Cardiac fibroblast (primary cell): Measurements from ENCODE around the gene FBH1.

Experiments
- DNase-seq, 2 donors: peaks; one replicate each; pipeline versions ENCODE4 v3.0.0 to v3.0.0-alpha.2; 2010; ENCODE audit warnings: low read depth in 2 of 2
- H3K4me3 ChIP-seq, 2 donors: replicated peaks in 1 of 2; 1 replicate in 1 of 2; 2 replicates in 1 of 2; pipeline ENCODE4 v1.5.1; 2011; ENCODE audit warnings: low read depth in 2 of 2, low read length in 2 of 2, mild to moderate bottlenecking in 2 of 2, moderate library complexity in 1 of 2
- TF ChIP-seq, protein P1 (sequence below): IDR thresholded peaks from one replicate; pipeline ENCODE4 v1.5.1; 2011; ENCODE audit warnings: low read depth, mild to moderate bottlenecking, low read length, inconsistent platforms

Gene FBH1

DNA sequence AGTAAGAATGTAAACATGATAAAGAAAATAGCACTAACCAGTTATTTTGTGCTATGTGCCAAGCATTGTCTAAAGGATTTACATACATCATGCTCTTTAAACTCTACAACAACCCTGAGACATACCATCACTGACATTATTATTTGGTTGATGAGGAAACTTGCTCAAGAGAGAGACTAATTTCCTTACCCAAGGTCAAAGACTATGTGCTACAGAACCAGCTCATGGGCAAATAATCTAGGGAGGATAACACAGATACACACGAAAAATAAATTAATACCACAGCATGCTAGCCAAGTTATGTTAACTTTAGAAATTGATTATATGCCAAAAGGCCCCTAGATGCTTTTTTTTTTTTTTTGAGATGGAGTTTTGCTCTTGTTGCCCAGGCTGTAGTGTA, 3.0 kb upstream of the FBH1 start:
- H3K4me3 ChIP-seq = no peak overlapping the region
- TF ChIP-seq, protein P1, sequence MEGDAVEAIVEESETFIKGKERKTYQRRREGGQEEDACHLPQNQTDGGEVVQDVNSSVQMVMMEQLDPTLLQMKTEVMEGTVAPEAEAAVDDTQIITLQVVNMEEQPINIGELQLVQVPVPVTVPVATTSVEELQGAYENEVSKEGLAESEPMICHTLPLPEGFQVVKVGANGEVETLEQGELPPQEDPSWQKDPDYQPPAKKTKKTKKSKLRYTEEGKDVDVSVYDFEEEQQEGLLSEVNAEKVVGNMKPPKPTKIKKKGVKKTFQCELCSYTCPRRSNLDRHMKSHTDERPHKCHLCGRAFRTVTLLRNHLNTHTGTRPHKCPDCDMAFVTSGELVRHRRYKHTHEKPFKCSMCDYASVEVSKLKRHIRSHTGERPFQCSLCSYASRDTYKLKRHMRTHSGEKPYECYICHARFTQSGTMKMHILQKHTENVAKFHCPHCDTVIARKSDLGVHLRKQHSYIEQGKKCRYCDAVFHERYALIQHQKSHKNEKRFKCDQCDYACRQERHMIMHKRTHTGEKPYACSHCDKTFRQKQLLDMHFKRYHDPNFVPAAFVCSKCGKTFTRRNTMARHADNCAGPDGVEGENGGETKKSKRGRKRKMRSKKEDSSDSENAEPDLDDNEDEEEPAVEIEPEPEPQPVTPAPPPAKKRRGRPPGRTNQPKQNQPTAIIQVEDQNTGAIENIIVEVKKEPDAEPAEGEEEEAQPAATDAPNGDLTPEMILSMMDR = no peak
- DNase-seq = no peak

DNA sequence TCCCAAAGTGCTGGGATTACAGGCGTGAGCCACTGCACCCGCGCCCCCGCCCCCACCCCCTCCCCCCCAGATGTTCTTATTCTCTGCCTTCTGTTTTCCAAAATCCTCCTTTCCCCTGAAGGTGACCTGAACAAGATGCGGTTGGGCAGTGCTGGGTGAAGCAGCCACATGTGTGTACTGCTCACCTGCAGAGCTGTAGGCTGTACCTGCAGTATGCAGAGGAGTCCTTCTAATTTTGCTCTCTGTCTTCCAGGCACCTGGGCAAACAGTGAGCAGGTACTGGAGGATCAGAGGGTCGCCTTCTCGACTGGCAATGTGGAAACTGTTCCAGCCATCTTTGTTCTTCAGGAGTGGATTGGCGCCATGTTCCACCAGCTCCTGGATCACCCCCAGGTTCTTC, 2.4 kb upstream of the FBH1 start:
- TF ChIP-seq, protein P1 = no peak
- no peak overlapping the region for H3K4me3 ChIP-seq
- DNase-seq = no peak

DNA sequence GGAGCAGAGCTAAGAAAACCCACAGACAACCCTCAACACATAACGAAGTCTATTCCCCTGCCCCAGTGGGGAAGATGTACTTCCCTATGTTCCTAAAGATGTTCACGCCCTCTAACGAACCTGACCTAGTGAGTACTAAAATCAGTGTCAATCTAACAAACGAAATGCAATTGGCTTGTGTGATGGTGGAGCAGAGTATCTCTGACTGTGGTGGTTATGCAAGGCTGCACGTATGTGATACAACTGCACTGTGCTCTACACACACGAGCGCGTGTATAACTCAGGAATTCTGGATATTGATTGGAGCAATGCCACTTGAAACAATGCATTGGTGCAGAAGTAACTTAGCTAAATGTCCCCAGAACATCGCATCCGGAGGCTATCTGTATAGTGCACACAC, 1.7 kb upstream of the FBH1 start:
- TF ChIP-seq, protein P1 = no peak
- DNase-seq = peak; percentile 44 to 52
- H3K4me3 ChIP-seq = peak overlapping the region; percentile 71 to 75

DNA sequence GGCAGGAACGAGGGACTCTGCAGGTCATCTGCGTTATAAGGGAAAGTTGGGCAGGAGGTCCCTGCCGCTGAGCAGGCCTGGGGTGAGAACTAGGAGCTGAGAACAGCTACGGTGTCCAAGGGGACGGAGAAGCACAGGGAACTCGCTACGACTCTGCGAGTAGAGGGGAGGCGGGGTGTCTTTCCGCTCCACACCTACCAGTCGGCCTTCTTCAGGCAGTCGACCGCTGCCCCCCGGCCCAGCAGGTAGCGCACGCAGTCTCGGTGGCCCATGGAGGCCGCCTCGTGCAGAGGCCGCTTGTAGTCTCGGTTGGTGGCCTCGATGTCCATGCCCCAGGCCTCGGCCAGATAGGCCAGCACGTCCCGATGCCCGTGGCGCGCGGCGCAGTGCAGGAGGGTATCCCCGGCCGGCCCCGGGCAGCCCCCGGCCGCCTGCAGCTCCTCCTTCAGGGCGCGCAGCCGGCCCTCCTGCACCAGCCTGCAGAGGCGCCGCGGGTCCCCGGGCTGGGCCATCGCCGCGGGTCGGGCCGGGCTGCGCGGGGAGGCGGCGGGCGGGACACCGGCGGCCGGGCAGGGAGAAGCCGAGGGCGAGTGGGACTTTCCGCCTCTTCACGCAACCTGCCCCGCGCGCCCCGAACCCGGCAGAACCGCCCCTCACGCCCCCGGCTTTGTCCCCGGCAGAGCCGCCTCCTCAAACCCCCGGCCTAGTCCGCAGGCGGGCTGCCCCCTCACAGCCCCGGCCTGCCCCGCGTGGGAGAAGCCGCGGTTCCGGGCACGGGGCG, 1.0 kb upstream of the FBH1 start:
- peak overlapping the region; percentile 75 to 78 for H3K4me3 ChIP-seq
- DNase-seq = peak in 1 of 2 donors; percentile 10
- TF ChIP-seq, protein P1 = no peak

DNA sequence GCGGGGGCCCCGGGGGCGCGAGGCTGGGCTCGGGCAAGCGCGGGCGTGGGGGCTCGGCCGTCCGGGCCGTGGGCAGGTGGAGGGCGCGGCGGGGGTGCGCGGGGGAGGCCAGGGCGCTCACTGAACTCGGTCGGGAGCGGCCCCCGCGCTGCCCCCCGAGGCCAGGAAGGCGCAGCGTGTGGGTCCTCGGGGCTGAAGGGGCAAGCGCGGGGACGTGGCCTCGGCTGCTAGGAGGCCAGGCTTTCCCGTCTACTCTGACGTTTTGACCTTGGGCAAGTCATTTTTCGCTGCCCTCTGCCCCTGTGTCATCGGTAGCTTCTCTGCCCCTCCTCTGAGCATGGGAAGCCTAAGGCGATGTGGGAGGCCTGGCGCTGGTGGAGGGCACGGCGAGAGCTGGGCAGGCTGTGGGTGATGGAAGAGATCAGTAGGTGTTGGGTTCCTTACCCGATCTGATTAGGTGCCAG, 441 bp downstream of the FBH1 start:
- DNase-seq = no peak
- TF ChIP-seq, protein P1 = no peak

DNA sequence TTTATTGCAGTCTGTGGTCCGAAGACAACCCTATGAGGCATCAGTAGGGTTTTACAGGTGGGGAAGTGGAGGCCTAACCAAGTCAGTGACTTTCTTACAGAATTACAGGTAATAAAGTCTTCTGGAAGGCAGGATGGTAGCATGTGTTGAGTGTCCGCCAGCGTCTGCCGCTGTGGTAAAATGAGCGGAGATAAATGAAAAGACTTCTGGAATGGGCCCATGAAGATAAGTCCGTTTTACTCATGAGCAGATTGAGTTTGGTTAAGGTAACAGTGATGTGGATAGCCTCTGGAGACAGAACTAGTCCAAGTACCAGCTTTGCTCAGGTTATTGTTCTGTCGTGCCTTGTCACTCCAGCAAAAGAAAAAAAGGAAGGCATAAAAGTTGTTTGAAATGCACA, 966 bp downstream of the FBH1 start:
- DNase-seq = no peak
- TF ChIP-seq, protein P1 = no peak
- peak overlapping the region; percentile 86 to 87 for H3K4me3 ChIP-seq

More for the DNA sequence above, 441 bp downstream of the FBH1 start:
- peak overlapping the region; percentile 86 to 87 for H3K4me3 ChIP-seq
